ENCODE measurements around the gene BCL2. TPM values are rescaled to one million over a fixed set of nuclear protein-coding genes. Genes with fewer than 3 reads are reported as not detected.

The BCL2 gene
- total RNA-seq, 4 donors from 2014 or later: 14.3 to 34.8 (median 23.5) TPM

GRCh38 chr18:63083555-63083954, 236.0 kb downstream of the BCL2 start:
- Histone ChIP-seq H3K4me1 (no peaks in the 10 kb centered on the region), H3K27me3 (no peaks in the 10 kb centered on the region), H3K4me3 (no peak overlapping the region), H3K27ac (no peak overlapping the region), H3K36me3 (no peaks in the 10 kb centered on the region), H3K9me3 (no peaks in the 10 kb centered on the region)
- intact Hi-C loops (cut with DNase I; ENCODE audit: low total_unique reads) (no loop called here), in situ Hi-C loops (cut with MboI; ENCODE audit: low pct_ligation_motif_present in 1 of 4, low pct_unique_long_range_greater_than_20kb in 1 of 4, low sequenced_read_pairs in 3 of 4) (no loop called here)
- no peak for DNase-seq
- TF ChIP-seq CTCF (IDR thresholded peaks at IDR 0.05) (no peak), POLR2A (IDR thresholded peaks at IDR 0.05) (no peak), POLR2AphosphoS5 (IDR thresholded peaks at IDR 0.05) (no peak), EP300 (IDR thresholded peaks at IDR 0.05; ENCODE audit: low read depth) (no peak)
- 84 to 100% methylated on average over 2 of the region's 2 CpGs for WGBS, 2 donors (ENCODE audit: low coverage in 1 of 2)

- Histone ChIP-seq H3K27ac (no peak overlapping the region), H3K27me3 (no peaks in the 10 kb centered on the region), H3K9me3 (no peaks in the 10 kb centered on the region), H3K4me1 (no peaks in the 10 kb centered on the region), H3K36me3 (no peaks in the 10 kb centered on the region), H3K4me3 (no peak overlapping the region)
- WGBS, 2 donors (ENCODE audit: low coverage in 1 of 2): 87 to 93% methylated on average over 5 to 8 of the region's 8 CpGs
- intact Hi-C loops (cut with DNase I; ENCODE audit: low total_unique reads): no loop called here
- DNase-seq: no peak
- in situ Hi-C loops (cut with MboI; ENCODE audit: low pct_ligation_motif_present in 1 of 4, low pct_unique_long_range_greater_than_20kb in 1 of 4, low sequenced_read_pairs in 3 of 4): no loop called here
- TF ChIP-seq POLR2A (IDR thresholded peaks at IDR 0.05) (no peak), CTCF (IDR thresholded peaks at IDR 0.05) (no peak), POLR2AphosphoS5 (IDR thresholded peaks at IDR 0.05) (no peak), EP300 (IDR thresholded peaks at IDR 0.05; ENCODE audit: low read depth) (no peak)
These were observed 236.5 kb downstream of the BCL2 start for GRCh38 chr18:63083020-63083531.

GRCh38 chr18:63082366-63083019, 237.1 kb downstream of the BCL2 start:
- no peak overlapping the region for H3K4me3 ChIP-seq
- no peak for DNase-seq
- H3K4me1 ChIP-seq: no peaks in the 10 kb centered on the region
- H3K36me3 ChIP-seq: no peaks in the 10 kb centered on the region
- in situ Hi-C loops (cut with MboI; ENCODE audit: low pct_ligation_motif_present in 1 of 4, low pct_unique_long_range_greater_than_20kb in 1 of 4, low sequenced_read_pairs in 3 of 4): no loop called here
- no peaks in the 10 kb centered on the region for H3K9me3 ChIP-seq
- H3K27me3 ChIP-seq: no peaks in the 10 kb centered on the region
- intact Hi-C loops (cut with DNase I; ENCODE audit: low total_unique reads): no loop called here
- WGBS, 2 donors (ENCODE audit: low coverage in 1 of 2): 82 to 83% methylated on average over 2 to 7 of the region's 7 CpGs
- no peak for TF ChIP-seq POLR2AphosphoS5 (IDR thresholded peaks at IDR 0.05)
- no peak for TF ChIP-seq EP300 (IDR thresholded peaks at IDR 0.05; ENCODE audit: low read depth)
- TF ChIP-seq CTCF (IDR thresholded peaks at IDR 0.05): no peak
- TF ChIP-seq POLR2A (IDR thresholded peaks at IDR 0.05): no peak
- H3K27ac ChIP-seq: no peak overlapping the region

GRCh38 chr18:63079114-63079513, 240.5 kb downstream of the BCL2 start:
- no peaks in the 10 kb centered on the region for H3K36me3 ChIP-seq
- intact Hi-C loops (cut with DNase I; ENCODE audit: low total_unique reads): no loop called here
- WGBS, 2 donors (ENCODE audit: low coverage in 1 of 2): 61 to 64% methylated on average over 1 of the region's 1 CpG
- H3K4me1 ChIP-seq: peaks cover 0 to 14% (median 2%) of the 10 kb centered on the region in 4 donors
- in situ Hi-C loops (cut with MboI; ENCODE audit: low pct_ligation_motif_present in 1 of 4, low pct_unique_long_range_greater_than_20kb in 1 of 4, low sequenced_read_pairs in 3 of 4): no loop called here
- TF ChIP-seq POLR2AphosphoS5 (IDR thresholded peaks at IDR 0.05): no peak
- TF ChIP-seq CTCF (IDR thresholded peaks at IDR 0.05): no peak
- no peak for TF ChIP-seq EP300 (IDR thresholded peaks at IDR 0.05; ENCODE audit: low read depth)
- TF ChIP-seq POLR2A (IDR thresholded peaks at IDR 0.05): no peak
- no peak overlapping the region for H3K27ac ChIP-seq
- H3K4me3 ChIP-seq: no peak overlapping the region
- DNase-seq: no peak
- H3K27me3 ChIP-seq: no peaks in the 10 kb centered on the region
- H3K9me3 ChIP-seq: no peaks in the 10 kb centered on the region

Data from transverse colon (tissue), 4 donors.